Testis (tissue), 3 donors: ENCODE results near the gene KCNAB3. TPM values are rescaled to one million over a fixed set of nuclear protein-coding genes. Genes with fewer than 3 reads are reported as not detected.
"Not testable (repeated sequence)": the region's sequence is repeated elsewhere in the genome, so short reads cannot be mapped to it uniquely, and the experiment has no call there.

Experiments used
- DNase-seq: peaks from one replicate; pipeline ENCODE4 v3.0.0-alpha.2; 2019
- H3K27ac ChIP-seq, 2 donors: fragments of 200-600 bp; sonication (generic); one replicate each; pipeline ENCODE4 v1.5.1; 2019
- H3K27me3 ChIP-seq: fragments of 200-600 bp; sonication (generic); one replicate; pipeline ENCODE4 v1.5.1; 2019
- H3K36me3 ChIP-seq: fragments of 200-600 bp; sonication (generic); one replicate; pipeline ENCODE4 v1.5.1; 2017; ENCODE audit warnings: low read depth; ENCODE audit errors: missing control alignments
- H3K4me1 ChIP-seq: fragments of 200-600 bp; sonication (generic); one replicate; pipeline ENCODE4 v1.5.1; 2019
- H3K4me3 ChIP-seq, 2 donors: fragments of 200-600 bp; sonication (generic); one replicate each; pipeline ENCODE4 v1.5.1; 2017 to 2019
- H3K9me3 ChIP-seq: fragments of 200-600 bp; sonication (generic); one replicate; pipeline ENCODE4 v1.5.1; 2017
- POLR2A ChIP-seq: fragments of 450-650 bp; IDR thresholded peaks from one replicate; pipeline ENCODE4 v1.6.1; 2017; ENCODE audit warnings: antibody characterized with exemption, mild to moderate bottlenecking, moderate library complexity
- WGBS, 2 donors: methylation state at CpG; one replicate each; pipeline ENCODE4 v1.1.5; 2018; 5-methylcytosine and 5-hydroxymethylcytosine counted together
- intact Hi-C: fragments of 100-400 bp; cut with DNase I; formaldehyde crosslinking; loops from one replicate; pipeline ENCODE4 v1.15.1; 2023; ENCODE audit warnings: low total_unique reads
- polyA plus RNA-seq: library from polyadenylated mRNA; stranded (reverse); fragments of 350-450 nt; fragmentation: Illumina TruSeq; extraction: RNeasy Lipid Tissue Mini Kit (QIAGEN cat#74804); gene quantifications from one replicate; pipeline ENCODE4 v1.2.3, GENCODE V29; 2014; ENCODE audit warnings: low read depth, low replicate concordance; ENCODE audit not compliant: insufficient read depth
- total RNA-seq, 2 donors: library from RNA; depleted of rRNA; stranded (reverse); fragments of >200 nt; gene quantifications; one replicate each; pipeline ENCODE4 v1.2.3, GENCODE V29; 2016
- TF ChIP-seq, protein P1 (sequence below), 3 experiments: fragments of 450-650 bp in 2 of 3; fragments of 200-600 bp in 1 of 3; sonication (generic) in 1 of 3; IDR thresholded peaks; one replicate each; pipeline ENCODE4 v1.5.1; 2016 to 2019; ENCODE audit warnings: antibody characterized with exemption in 3 of 3, mild to moderate bottlenecking in 2 of 3, moderate library complexity in 1 of 3

The KCNAB3 gene
- total and polyA plus RNA-seq, 3 donors from 2014 or later, result 3.3 to 5.2 (median 4.3) TPM

DNA sequence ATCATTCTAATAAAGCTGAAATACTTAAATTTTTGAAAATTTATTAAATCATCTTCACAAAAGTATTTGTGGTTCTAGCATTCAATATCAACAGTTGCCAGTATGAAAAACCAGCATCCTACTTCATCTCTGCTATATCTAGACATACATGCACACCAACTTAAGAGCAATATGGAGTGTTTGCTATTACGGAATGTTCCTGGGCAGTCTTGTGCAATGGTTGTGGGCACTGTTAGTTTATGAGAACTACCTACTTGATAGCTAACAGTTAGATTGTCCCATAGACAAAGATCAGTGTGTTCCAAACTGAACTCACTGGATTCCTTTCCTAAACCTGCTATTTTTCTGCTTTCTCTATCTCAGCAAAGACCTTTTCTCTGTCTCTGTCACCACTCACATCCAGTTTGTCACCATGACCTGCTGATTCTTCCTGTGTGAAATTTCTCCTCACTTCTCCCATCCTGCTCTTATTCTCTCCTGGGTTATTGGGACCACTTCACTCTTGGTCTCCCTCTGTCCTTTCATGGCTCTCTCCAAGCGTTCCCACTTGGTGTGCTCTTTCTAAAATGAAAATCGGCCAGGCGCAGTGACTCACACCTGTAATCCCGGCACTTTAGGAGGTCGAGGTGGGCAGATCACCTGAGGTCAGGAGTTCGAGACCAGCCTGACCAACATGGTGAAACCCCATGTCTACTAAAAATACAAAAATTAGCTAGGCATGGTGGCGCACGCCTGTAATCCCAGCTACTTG is 30.0 kb upstream of the KCNAB3 start:
- no peak overlapping the region for H3K4me3 ChIP-seq
- no peak for TF ChIP-seq POLR2A
- TF ChIP-seq, protein P1, sequence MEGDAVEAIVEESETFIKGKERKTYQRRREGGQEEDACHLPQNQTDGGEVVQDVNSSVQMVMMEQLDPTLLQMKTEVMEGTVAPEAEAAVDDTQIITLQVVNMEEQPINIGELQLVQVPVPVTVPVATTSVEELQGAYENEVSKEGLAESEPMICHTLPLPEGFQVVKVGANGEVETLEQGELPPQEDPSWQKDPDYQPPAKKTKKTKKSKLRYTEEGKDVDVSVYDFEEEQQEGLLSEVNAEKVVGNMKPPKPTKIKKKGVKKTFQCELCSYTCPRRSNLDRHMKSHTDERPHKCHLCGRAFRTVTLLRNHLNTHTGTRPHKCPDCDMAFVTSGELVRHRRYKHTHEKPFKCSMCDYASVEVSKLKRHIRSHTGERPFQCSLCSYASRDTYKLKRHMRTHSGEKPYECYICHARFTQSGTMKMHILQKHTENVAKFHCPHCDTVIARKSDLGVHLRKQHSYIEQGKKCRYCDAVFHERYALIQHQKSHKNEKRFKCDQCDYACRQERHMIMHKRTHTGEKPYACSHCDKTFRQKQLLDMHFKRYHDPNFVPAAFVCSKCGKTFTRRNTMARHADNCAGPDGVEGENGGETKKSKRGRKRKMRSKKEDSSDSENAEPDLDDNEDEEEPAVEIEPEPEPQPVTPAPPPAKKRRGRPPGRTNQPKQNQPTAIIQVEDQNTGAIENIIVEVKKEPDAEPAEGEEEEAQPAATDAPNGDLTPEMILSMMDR (IDR thresholded peaks at IDR 0.05), result no peak
- no peaks in the 10 kb centered on the region for H3K4me1 ChIP-seq
- no peak for DNase-seq
- no peaks in the 10 kb centered on the region for H3K27me3 ChIP-seq
- no peak overlapping the region for H3K27ac ChIP-seq
- no peaks in the 10 kb centered on the region for H3K36me3 ChIP-seq
- intact Hi-C loops, result no loop called here
- no peaks in the 10 kb centered on the region for H3K9me3 ChIP-seq
- 90 to 92% methylated on average over 9 of the region's 9 CpGs for WGBS, 2 donors

DNA sequence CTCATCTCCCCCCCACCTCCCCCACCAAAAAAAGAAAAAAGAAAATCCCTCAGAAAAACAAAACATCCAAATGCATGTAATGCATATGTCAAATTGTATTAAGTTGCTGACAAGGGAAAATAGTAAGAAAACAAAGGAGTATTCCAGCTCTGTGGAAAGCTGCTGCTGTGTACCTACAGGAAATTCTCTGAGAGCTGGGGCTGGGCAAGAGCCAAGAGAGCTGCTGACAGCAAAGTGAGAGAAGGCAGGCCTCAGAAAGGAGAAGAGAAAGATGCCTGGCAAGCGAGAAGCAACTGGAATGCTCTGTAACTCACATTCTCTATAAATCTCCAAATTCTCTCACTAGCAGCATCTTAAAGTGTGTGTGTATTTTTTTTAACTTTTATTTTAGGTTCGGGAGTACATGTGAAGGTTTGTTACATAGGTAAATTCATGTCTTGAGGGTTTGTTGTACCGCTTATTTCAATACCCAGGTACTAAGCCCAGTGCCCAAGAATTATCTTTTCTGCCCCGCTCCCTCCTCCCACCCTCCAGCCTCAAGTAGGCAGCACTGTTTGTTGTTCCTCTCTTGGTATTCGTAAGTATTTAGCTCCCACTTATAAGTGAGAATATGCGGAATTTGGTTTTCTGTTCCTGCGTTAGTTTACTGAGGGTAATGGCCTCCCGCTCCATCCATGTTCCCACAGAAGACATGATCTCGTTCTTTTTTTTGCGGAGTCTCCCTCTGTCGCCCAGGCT is 26.7 kb upstream of the KCNAB3 start:
- no peaks in the 10 kb centered on the region for H3K36me3 ChIP-seq
- H3K9me3 ChIP-seq, result no peaks in the 10 kb centered on the region
- intact Hi-C loops, result no loop called here
- peak; percentile 22 for DNase-seq
- H3K27ac ChIP-seq, result no peak overlapping the region
- TF ChIP-seq, protein P1 (IDR thresholded peaks at IDR 0.05), result no peak
- no peak for TF ChIP-seq POLR2A
- no peak overlapping the region for H3K4me3 ChIP-seq
- 64 to 66% methylated on average over 11 of the region's 11 CpGs for WGBS, 2 donors
- no peaks in the 10 kb centered on the region for H3K4me1 ChIP-seq
- H3K27me3 ChIP-seq, result no peaks in the 10 kb centered on the region

DNA sequence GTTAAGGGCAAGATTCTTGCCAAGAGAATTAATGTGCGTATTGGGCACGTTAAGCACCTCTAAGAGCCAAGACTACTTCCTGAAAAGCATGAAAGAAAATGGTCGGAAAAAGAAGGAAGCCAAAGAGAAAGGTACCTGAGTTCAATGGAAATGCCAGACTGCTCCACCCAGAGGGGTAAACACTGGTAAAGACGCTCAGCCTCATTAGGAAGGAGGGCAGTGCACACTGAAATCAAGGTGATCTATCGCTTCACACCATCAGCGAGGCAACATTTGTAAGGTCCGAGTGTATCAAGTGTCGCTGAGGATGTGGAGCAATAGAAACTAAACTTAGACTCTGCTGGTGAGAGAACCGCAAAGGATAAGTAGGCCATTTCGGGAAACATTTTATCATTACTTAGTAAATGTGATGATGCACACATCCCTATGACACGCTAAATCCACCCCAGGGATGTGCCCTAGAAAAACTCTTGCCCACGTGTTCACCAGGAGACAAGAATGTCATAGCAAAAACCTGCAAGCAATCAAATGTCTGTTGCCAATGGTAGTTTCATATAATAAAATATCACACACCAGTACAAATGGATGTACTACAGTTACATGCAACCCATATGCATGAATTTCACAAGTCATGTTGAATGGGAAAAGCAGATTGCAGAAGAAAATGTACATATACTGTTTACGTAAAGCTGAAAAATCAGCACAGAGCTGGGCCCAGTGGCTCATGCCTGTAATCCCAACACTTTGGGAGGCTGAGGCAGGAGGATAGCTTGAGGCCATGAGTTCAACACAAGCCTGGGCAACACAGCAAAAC is 26.0 kb upstream of the KCNAB3 start:
- 85% methylated on average over 13 of the region's 13 CpGs for WGBS, 2 donors
- intact Hi-C loops, result no loop called here
- DNase-seq, result no peak
- no peaks in the 10 kb centered on the region for H3K9me3 ChIP-seq
- H3K27me3 ChIP-seq, result no peaks in the 10 kb centered on the region
- H3K4me3 ChIP-seq, result no peak overlapping the region
- no peak for TF ChIP-seq POLR2A
- TF ChIP-seq, protein P1 (IDR thresholded peaks at IDR 0.05), result no peak
- H3K27ac ChIP-seq, result no peak overlapping the region
- H3K4me1 ChIP-seq, result no peaks in the 10 kb centered on the region
- no peaks in the 10 kb centered on the region for H3K36me3 ChIP-seq

DNA sequence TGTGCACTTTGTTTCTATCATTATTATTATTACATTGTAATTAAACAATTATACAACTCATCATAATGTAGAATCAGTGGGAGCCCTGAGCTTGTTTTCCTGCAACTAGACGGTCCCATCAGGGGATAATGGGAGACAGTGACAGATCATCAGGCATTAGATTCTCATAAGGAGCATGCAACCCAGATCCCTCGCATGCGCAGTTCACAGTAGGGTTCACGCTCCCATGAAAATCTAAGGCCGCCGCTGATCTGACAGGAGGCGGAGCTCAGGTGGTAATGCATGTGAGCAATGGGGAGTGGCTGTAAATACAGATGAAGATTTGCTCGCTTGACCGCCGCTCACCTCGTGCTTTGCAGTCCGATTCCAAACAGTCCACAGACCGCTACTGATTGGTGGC is 23.6 kb upstream of the KCNAB3 start:
- H3K27me3 ChIP-seq, intact Hi-C loops, H3K4me1 ChIP-seq, H3K4me3 ChIP-seq, H3K9me3 ChIP-seq, H3K27ac ChIP-seq, DNase-seq, H3K36me3 ChIP-seq: not testable (repeated sequence)
- WGBS, 2 donors, result 74 to 81% methylated on average over 13 of the region's 13 CpGs
